ENCODE results near the gene DET1. TPM values are rescaled to one million over a fixed set of nuclear protein-coding genes. Genes with fewer than 3 reads are reported as not detected.
A peak's percentile ranks its signal among the peaks of the same experiment; 100 is the strongest.

The DET1 gene
- total RNA-seq, 1 experiment from 2014 or later: 5.2 TPM

DNA sequence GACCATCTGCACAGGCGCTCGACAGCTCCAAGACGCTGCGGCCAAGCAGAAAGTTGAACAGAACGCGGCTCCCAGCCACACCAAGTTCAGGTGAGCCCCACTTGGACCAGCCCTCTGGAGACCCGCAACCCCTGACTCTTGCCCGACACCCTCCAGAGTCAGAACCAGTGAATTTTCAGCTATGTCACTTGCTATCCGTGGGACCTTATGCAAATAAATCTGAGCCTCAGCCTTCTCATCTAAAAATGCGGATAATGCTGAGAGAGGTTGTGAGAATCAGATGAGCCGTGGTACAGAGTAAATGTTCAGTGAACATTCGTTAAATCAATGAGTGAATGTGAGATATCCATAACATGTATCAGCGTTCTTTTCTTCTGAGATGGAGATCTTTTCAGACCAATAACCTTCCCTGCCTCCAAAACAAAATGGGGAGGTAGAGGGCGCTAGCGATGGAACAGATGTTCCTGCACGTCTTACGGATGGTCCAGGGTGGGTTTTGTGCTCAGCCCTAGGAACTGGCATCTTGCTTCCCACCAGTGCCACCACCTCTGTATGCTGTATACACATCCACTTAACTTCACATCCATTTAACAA, 78.4 kb downstream of the DET1 start:
- TF ChIP-seq REST (IDR thresholded peaks at IDR 0.05; ENCODE audit: insufficient read depth in 1 of 2, low read depth in 2 of 2, low read length in 1 of 2) (no peak), SIN3A (IDR thresholded peaks at IDR 0.05; ENCODE audit: borderline replicate concordance, insufficient read depth, low read depth, low read length) (no peak), POLR2AphosphoS5 (IDR thresholded peaks at IDR 0.05; ENCODE audit: low read depth, low read length) (no peak), TCF7L2 (IDR thresholded peaks at IDR 0.05; ENCODE audit: low read depth, low read length) (no peak)
- TF ChIP-seq, protein P1, sequence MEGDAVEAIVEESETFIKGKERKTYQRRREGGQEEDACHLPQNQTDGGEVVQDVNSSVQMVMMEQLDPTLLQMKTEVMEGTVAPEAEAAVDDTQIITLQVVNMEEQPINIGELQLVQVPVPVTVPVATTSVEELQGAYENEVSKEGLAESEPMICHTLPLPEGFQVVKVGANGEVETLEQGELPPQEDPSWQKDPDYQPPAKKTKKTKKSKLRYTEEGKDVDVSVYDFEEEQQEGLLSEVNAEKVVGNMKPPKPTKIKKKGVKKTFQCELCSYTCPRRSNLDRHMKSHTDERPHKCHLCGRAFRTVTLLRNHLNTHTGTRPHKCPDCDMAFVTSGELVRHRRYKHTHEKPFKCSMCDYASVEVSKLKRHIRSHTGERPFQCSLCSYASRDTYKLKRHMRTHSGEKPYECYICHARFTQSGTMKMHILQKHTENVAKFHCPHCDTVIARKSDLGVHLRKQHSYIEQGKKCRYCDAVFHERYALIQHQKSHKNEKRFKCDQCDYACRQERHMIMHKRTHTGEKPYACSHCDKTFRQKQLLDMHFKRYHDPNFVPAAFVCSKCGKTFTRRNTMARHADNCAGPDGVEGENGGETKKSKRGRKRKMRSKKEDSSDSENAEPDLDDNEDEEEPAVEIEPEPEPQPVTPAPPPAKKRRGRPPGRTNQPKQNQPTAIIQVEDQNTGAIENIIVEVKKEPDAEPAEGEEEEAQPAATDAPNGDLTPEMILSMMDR (IDR thresholded peaks at IDR 0.05): peak; percentile 59
- CTCF ChIA-PET: interaction anchor here (0.6 to 1.0 kb wide), 3 partner anchors 18 to 671 kb away, joined by 3 read pairs; no protein-coding TSS in a partner anchor
- no peaks in the 10 kb centered on the region for H3K9me3 ChIP-seq (ENCODE audit: control insufficient read depth, insufficient read depth, low read depth, low read length)
- peak overlapping the region; percentile 99 for H3K27ac ChIP-seq (ENCODE audit: low read length)
- POLR2A ChIA-PET: interaction anchor here (0.8 kb wide), 1 partner anchor 28 kb away, joined by 3 read pairs; no protein-coding TSS in a partner anchor
- peak overlapping the region; percentile 97 to 98 for H3K4me3 ChIP-seq (ENCODE audit: low read depth in 2 of 2, low read length in 2 of 2)
- ATAC-seq (no peak; the same call in 1 of the 2 replicates), DNase-seq (ENCODE audit: low read depth, low spot score) (no peak)
- peaks cover 9% of the 10 kb centered on the region for H3K4me1 ChIP-seq (ENCODE audit: control insufficient read depth, insufficient read depth, low read length)
- BruUV-seq (replicated peaks): TSS peak; percentile 56
- intact Hi-C loops (cut with micrococcal nuclease; ENCODE audit: unreplicated experiment): no loop called here
- in situ Hi-C loops (cut with HindIII; ENCODE audit: low pct_unique_long_range_greater_than_20kb, low sequenced_read_pairs): no loop called here
- H3K27me3 ChIP-seq (ENCODE audit: control insufficient read depth, insufficient read depth, low read length): no peaks in the 10 kb centered on the region
- peaks cover 8% of the 10 kb centered on the region; the same call in 1 of the 2 replicates for H3K36me3 ChIP-seq (ENCODE audit: control insufficient read depth, insufficient read depth, low read length)

- ChIA-PET POLR2A (interaction anchor here (0.8 kb wide), 1 partner anchor 29 kb away, joined by 3 read pairs; no protein-coding TSS in a partner anchor), CTCF (interaction anchor here (0.6 to 1.0 kb wide), 3 partner anchors 17 to 671 kb away, joined by 3 read pairs; no protein-coding TSS in a partner anchor)
- peak within 1 kb of the TSS; percentile 99 for H3K27ac ChIP-seq (ENCODE audit: low read length)
- peaks cover 8% of the 10 kb centered on the region; the same call in 1 of the 2 replicates for H3K36me3 ChIP-seq (ENCODE audit: control insufficient read depth, insufficient read depth, low read length)
- TF ChIP-seq, protein P1 (IDR thresholded peaks at IDR 0.05): no peak
- TF ChIP-seq POLR2AphosphoS5 (IDR thresholded peaks at IDR 0.05; ENCODE audit: low read depth, low read length) (peak; percentile 86), SIN3A (IDR thresholded peaks at IDR 0.05; ENCODE audit: borderline replicate concordance, insufficient read depth, low read depth, low read length) (0 out of 2 replicates have a peak, but pooled peaks have one; percentile 43), TCF7L2 (IDR thresholded peaks at IDR 0.05; ENCODE audit: low read depth, low read length) (peak; percentile 68), REST (IDR thresholded peaks at IDR 0.05; ENCODE audit: insufficient read depth in 1 of 2, low read depth in 2 of 2, low read length in 1 of 2) (no peak)
- DNase-seq (ENCODE audit: low read depth, low spot score): peak; percentile 89
- no peaks in the 10 kb centered on the region for H3K9me3 ChIP-seq (ENCODE audit: control insufficient read depth, insufficient read depth, low read depth, low read length)
- ATAC-seq: peak; percentile 98
- no TSS peak for BruUV-seq (replicated peaks)
- intact Hi-C loops (cut with micrococcal nuclease; ENCODE audit: unreplicated experiment) (no loop called here), in situ Hi-C loops (cut with HindIII; ENCODE audit: low pct_unique_long_range_greater_than_20kb, low sequenced_read_pairs) (no loop called here)
- peaks cover 9% of the 10 kb centered on the region for H3K4me1 ChIP-seq (ENCODE audit: control insufficient read depth, insufficient read depth, low read length)
- no peaks in the 10 kb centered on the region for H3K27me3 ChIP-seq (ENCODE audit: control insufficient read depth, insufficient read depth, low read length)
- peak within 1 kb of the TSS; percentile 97 to 98 for H3K4me3 ChIP-seq (ENCODE audit: low read depth in 2 of 2, low read length in 2 of 2)
Observed at GRCh38 chr15:88467073-88467934, 79.2 kb downstream of the DET1 start, which contains the start of the genes MRPL46 and MRPS11. Gene MRPL46, minus strand, starts transcription at chr15:88467388. Its CDS starts 11 bp downstream, at chr15:88467377. Gene MRPS11, plus strand, starts transcription at chr15:88467708. Its CDS starts 10 bp downstream, at chr15:88467718.
